GM18505 (cell line): Measurements from ENCODE around the gene BMERB1.
"Not testable (repeated sequence)": the region's sequence is repeated elsewhere in the genome, so short reads cannot be mapped to it uniquely, and the experiment has no call there.

Experiments used
- ATAC-seq: cut with Tn5 transposase; IDR thresholded peaks from one replicate; pipeline ENCODE4 v1.9.1; 2021; ENCODE audit not compliant: unreplicated experiment
- POLR2A ChIP-seq: IDR thresholded peaks from 4 replicates; pipeline ENCODE4 v1.6.1; 2011; ENCODE audit warnings: borderline replicate concordance; ENCODE audit not compliant: insufficient read depth, insufficient read length; ENCODE audit errors: extremely low read depth

The BMERB1 gene

GRCh38 chr16:15604460-15605440 is 170.4 kb downstream of the BMERB1 start:
- no peak for TF ChIP-seq POLR2A

GRCh38 chr16:15605839-15606517 is 171.6 kb downstream of the BMERB1 start:
- TF ChIP-seq POLR2A, result no peak

More at GRCh38 chr16:15604460-15605440, 170.4 kb downstream of the BMERB1 start:
- ATAC-seq, result no peak

GRCh38 chr16:15606518-15607220 is 172.3 kb downstream of the BMERB1 start:
- no peak for ATAC-seq
- no peak for TF ChIP-seq POLR2A

More at GRCh38 chr16:15605839-15606517, 171.6 kb downstream of the BMERB1 start:
- no peak for ATAC-seq

- ATAC-seq, result not testable (repeated sequence)
Observed at GRCh38 chr16:15607221-15607699, 172.9 kb downstream of the BMERB1 start.

- ATAC-seq, result no peak
- no peak for TF ChIP-seq POLR2A
Observed at GRCh38 chr16:15607700-15608396, 173.5 kb downstream of the BMERB1 start.

GRCh38 chr16:15608398-15609285 is 174.3 kb downstream of the BMERB1 start:
- ATAC-seq, result no peak
- TF ChIP-seq POLR2A, result no peak

GRCh38 chr16:15609286-15609649 is 174.9 kb downstream of the BMERB1 start:
- no peak for ATAC-seq
- TF ChIP-seq POLR2A, result no peak

GRCh38 chr16:15610369-15610871 is 176.0 kb downstream of the BMERB1 start:
- TF ChIP-seq POLR2A, result no peak
- no peak for ATAC-seq

- ATAC-seq, result no peak
- TF ChIP-seq POLR2A, result no peak
Observed at GRCh38 chr16:15611610-15612009, 177.2 kb downstream of the BMERB1 start.

- ATAC-seq, result no peak
- TF ChIP-seq POLR2A, result no peak
Observed at GRCh38 chr16:15613676-15614075, 179.3 kb downstream of the BMERB1 start.

- no peak for ATAC-seq
Observed at GRCh38 chr16:15616012-15616411, 181.6 kb downstream of the BMERB1 start.

More at GRCh38 chr16:15616012-15616411, 181.6 kb downstream of the BMERB1 start:
- no peak for TF ChIP-seq POLR2A
